Progenitor cell of endocrine pancreas (in vitro differentiated cells): ENCODE measurements around the gene NAV2. TPM values are rescaled to one million over a fixed set of nuclear protein-coding genes. Genes with fewer than 3 reads are reported as not detected.

ENCODE experiments used
- DNase-seq: peaks from one replicate; pipeline ENCODE4 v3.0.0; 2021; ENCODE audit warnings: low spot score; ENCODE audit not compliant: unreplicated experiment
- H3K27ac Mint-ChIP-seq: 2 replicates; pipeline ENCODE4 v1.8.0; 2021; ENCODE audit warnings: mild to moderate bottlenecking, moderate library complexity, mixed read lengths
- H3K27me3 Mint-ChIP-seq: 2 replicates; pipeline ENCODE4 v1.8.0; 2021; ENCODE audit warnings: mixed read lengths
- H3K36me3 Mint-ChIP-seq: 2 replicates; pipeline ENCODE4 v1.8.0; 2022; ENCODE audit warnings: mixed read lengths; ENCODE audit not compliant: insufficient read depth
- H3K4me1 Mint-ChIP-seq: 2 replicates; pipeline ENCODE4 v1.8.0; 2021; ENCODE audit warnings: low read depth, mixed read lengths
- H3K4me3 Mint-ChIP-seq: 2 replicates; pipeline ENCODE4 v1.8.0; 2021; ENCODE audit warnings: low read depth, mild to moderate bottlenecking, moderate library complexity, mixed read lengths
- H3K9me3 Mint-ChIP-seq: 2 replicates; pipeline ENCODE4 v1.8.0; 2021; ENCODE audit warnings: low read depth, mixed read lengths
- CTCF ChIP-seq: fragments of 200-600 bp; sonication (generic); IDR thresholded peaks from one replicate; pipeline ENCODE4 v1.5.0; 2021; ENCODE audit warnings: antibody characterized with exemption, mild to moderate bottlenecking; ENCODE audit not compliant: unreplicated experiment
- long read RNA-seq: library from polyadenylated mRNA; unstranded; transcript quantifications from one replicate; pipeline ENCODE4 v2.0.0, GENCODE V29; 2020
- total RNA-seq: library from RNA; stranded (reverse); gene quantifications from 2 replicates; pipeline ENCODE4 v1.2.1, GENCODE V29; 2021

NAV2 gene
- 88.3 and 101 TPM in 2 replicates for total RNA-seq
- long read RNA-seq, transcript NAV2-206 (13 exons, 2,716 nt), result major isoform, 5 of 109 reads
- long read RNA-seq, partial matches to known transcripts, result 78 of 109 reads
- long read RNA-seq, other reads (novel, unspliced or antisense), result 24 of 109 reads

- H3K27ac Mint-ChIP-seq, result peak within 1 kb of the TSS; percentile 98
- H3K4me1 Mint-ChIP-seq, result peaks cover 28% of the 10 kb centered on the region
- peak; percentile 85 for DNase-seq
- TF ChIP-seq CTCF, result no peak
- H3K4me3 Mint-ChIP-seq, result peak within 1 kb of the TSS; percentile 88
- H3K27me3 Mint-ChIP-seq, result peaks cover 59% of the 10 kb centered on the region
- no peaks in the 10 kb centered on the region for H3K36me3 Mint-ChIP-seq
- no peaks in the 10 kb centered on the region for H3K9me3 Mint-ChIP-seq
These were observed at the start of gene NAV2 for GRCh38 chr11:19712281-19713195. Gene NAV2 (plus strand): TSS chr11:19712837. CDS start chr11:19713696, 859 bp downstream.

GRCh38 chr11:19663206-19663605, 49.4 kb upstream of the NAV2 start:
- DNase-seq, result no peak
- H3K4me1 Mint-ChIP-seq, result no peaks in the 10 kb centered on the region
- H3K9me3 Mint-ChIP-seq, result peaks cover 3% of the 10 kb centered on the region
- no peak for TF ChIP-seq CTCF
- peaks cover 3% of the 10 kb centered on the region for H3K27me3 Mint-ChIP-seq
- no peak overlapping the region for H3K4me3 Mint-ChIP-seq
- no peaks in the 10 kb centered on the region for H3K36me3 Mint-ChIP-seq
- H3K27ac Mint-ChIP-seq, result no peak overlapping the region

- TF ChIP-seq CTCF, result no peak
- Mint-ChIP-seq H3K9me3 (peaks cover 3% of the 10 kb centered on the region), H3K27ac (no peak overlapping the region), H3K27me3 (peaks cover 6% of the 10 kb centered on the region), H3K4me3 (no peak overlapping the region), H3K4me1 (no peaks in the 10 kb centered on the region), H3K36me3 (no peaks in the 10 kb centered on the region)
- DNase-seq, result no peak
These were observed 47.6 kb upstream of the NAV2 start for GRCh38 chr11:19664886-19665548.

GRCh38 chr11:19666951-19667350, 45.7 kb upstream of the NAV2 start:
- H3K36me3 Mint-ChIP-seq, result no peaks in the 10 kb centered on the region
- no peak for DNase-seq
- no peaks in the 10 kb centered on the region for H3K4me1 Mint-ChIP-seq
- H3K27ac Mint-ChIP-seq, result no peak overlapping the region
- peaks cover 9% of the 10 kb centered on the region for H3K27me3 Mint-ChIP-seq
- TF ChIP-seq CTCF, result no peak
- no peak overlapping the region for H3K4me3 Mint-ChIP-seq
- no peaks in the 10 kb centered on the region for H3K9me3 Mint-ChIP-seq

GRCh38 chr11:19669511-19669910, 43.1 kb upstream of the NAV2 start:
- Mint-ChIP-seq H3K36me3 (no peaks in the 10 kb centered on the region), H3K4me3 (no peak overlapping the region), H3K9me3 (no peaks in the 10 kb centered on the region), H3K27ac (no peak overlapping the region), H3K27me3 (peaks cover 12% of the 10 kb centered on the region), H3K4me1 (peaks cover 3% of the 10 kb centered on the region)
- no peak for TF ChIP-seq CTCF
- DNase-seq, result no peak
